ENCODE results near the gene AK5.
"Not testable (repeated sequence)": the region's sequence is repeated elsewhere in the genome, so short reads cannot be mapped to it uniquely, and the experiment has no call there.

Gene AK5

DNA sequence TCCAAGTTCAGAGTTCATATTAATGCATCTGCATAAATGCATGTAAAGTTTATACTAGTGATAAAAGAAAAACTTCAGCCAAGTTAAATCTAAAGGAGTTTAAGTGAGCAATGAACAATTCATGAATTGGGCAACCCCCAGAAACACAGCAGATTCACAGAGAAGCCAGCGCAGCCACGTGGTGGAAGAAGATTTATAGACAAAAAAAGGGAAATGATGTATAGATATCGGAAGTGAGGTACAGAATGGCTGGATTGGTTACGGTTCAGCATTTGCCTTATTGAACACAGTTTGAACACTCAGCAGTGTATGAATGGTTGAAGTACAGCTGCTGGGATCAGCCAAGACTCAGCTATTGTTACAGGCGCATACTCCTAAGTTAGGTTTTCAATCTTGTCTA lies 5.7 kb downstream of the AK5 start:
- no peak for DNase-seq

DNA sequence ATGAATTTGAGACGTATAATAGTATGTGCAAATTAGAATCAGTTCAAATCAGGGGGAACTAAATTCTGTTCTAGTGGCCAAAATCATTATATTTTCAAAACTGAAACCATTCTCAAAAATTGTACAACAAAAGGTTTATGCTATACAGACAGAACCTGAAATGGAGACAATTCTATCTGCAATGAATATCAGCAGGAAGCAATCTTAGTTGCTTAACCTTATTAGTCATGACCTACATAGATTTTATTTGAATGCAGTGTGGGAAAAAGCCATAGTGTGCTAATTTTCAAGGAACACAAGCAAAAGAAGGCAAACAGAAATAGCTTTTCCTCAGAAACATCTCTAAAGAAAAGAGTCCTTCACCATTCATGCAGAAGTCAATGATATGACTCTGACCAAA lies 6.5 kb downstream of the AK5 start:
- DNase-seq: no peak

GRCh38 chr1:77290576-77290975 lies 8.8 kb downstream of the AK5 start:
- no peak for DNase-seq

DNA sequence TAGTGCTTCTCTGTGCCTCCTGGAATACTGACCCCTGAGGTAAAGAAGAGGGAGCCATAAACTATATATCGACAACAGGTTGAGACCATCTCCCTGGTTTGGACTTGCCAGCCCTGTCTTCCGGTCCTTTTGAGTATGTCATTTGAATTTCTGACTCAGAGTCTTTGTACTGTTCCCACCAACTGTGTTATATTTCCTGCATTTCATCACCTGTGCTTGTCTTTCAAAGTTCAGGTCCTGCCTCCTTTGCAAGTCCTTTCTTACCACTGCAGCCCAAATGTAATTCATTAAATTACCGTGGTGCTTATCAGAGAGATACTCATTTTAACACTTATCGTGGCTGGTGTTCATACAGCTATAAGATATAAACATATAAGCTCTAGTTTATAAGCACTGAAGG lies 10.7 kb downstream of the AK5 start:
- no peak for DNase-seq

DNA sequence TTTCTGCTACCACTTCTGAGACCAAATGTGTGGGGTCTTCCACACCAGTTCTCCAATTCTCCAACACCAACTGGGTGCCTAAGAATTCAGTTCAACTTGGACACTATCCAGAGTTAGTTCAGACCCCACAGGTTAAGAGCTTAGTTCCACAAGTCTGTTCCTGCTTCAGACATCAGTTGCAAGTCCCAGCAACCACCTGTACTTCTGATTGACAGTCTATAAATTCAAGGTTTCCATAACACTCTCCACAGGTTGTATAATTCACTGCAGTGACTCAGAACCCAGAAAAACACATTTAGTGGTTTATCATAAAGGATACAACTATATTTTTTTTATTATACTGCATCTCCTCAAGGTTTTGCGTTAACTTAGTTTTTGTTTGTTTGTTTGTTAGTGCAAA lies 18.7 kb downstream of the AK5 start:
- DNase-seq: no peak

- DNase-seq: no peak
These were observed 21.6 kb downstream of the AK5 start for GRCh38 chr1:77303387-77303786.

- no peak for DNase-seq
These were observed 27.2 kb downstream of the AK5 start for GRCh38 chr1:77308889-77309621.

DNA sequence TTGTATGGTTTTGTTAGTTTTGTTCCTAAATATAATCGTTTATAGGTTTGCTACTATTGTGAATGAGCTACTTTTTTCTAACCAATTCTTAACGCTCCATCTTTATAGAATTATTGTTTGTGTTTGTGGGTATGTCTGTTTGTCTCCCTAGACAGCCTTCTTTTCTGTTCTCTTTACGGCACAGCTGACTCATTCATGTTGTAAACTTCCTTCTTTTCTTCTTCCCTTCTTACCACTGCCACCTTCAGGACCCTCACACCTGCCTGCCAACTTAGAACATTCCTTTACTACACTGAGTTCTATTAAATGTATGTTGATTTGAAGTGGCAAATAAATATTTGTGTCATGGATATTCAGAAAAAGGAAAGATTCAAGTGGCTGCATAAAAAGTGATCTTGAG lies 29.1 kb downstream of the AK5 start:
- DNase-seq: no peak

DNA sequence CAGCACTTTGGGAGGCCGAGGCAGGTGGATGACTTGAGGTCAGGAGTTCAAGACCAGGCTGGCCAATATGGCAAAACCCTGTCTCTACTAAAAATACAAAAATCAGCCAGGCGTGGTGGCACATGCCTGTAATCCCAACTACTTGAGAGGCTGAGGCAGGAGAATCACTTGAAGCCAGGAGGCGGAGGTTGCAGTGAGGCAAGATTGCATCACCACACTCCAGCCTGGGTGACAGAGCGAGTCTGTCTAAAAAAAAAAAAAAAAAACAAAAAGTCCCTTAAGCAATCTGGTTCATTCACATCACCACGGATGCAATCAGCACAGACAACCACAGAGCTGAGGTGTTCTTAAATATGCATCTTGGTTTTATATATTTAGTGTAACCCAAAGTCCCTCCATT lies 30.5 kb downstream of the AK5 start:
- not testable (repeated sequence) for DNase-seq

- no peak for DNase-seq
These were observed 31.7 kb downstream of the AK5 start for GRCh38 chr1:77313491-77313890.

GRCh38 chr1:77316006-77316405 lies 34.2 kb downstream of the AK5 start:
- DNase-seq: no peak

GRCh38 chr1:77316966-77317365 lies 35.1 kb downstream of the AK5 start:
- DNase-seq: no peak

DNA sequence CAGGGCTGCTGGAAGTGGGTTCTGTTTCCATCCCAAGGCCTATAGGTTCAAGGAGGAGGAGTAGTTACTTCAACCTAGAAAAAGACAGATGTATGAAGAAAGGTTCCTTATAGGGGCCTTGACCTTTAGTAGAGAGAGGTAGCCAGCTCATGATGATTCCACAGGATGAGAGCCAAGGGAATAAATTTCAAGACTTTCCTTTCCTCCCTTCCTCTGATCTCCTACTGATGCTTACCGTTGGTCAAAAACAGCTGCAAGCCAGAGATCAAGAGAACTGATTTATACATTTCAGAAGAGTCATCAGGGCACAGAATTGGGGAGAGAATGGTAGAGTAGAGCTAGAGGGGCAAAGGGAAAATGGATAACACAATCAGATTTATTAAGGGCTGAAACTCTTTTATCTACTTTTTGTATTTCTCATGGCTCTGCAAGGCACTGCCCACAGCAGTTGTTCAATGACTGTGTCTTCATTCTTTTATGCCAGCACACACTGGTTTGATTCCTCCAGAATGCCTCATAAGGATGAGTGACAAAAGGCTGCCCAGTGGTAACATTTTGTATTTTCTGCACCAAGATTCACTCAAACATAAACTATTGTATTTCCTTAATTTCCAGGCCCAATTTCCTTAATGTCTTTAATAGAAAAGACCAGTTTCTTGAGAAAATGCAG lies 37.4 kb downstream of the AK5 start:
- DNase-seq: no peak

GRCh38 chr1:77322061-77322900 lies 40.5 kb downstream of the AK5 start:
- no peak for DNase-seq

DNA sequence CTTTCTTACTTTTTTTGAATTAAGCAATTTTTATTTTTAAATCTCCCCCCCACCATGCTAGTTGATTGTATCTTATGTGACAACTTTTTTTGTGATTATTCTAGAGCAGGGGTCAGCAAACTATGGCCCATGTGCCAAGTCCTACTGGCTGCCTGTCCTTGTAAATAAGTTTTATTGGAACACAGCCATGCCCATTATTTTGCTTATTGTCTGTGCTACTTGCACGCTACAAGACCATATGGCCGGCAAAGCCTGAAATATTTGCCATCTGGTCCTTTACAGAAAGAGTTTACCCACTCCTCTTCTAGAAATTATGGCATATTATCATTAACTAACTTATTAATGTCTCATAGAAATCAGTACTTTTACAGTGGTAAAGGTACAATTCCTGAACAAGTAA lies 51.7 kb downstream of the AK5 start:
- no peak for DNase-seq

DNA sequence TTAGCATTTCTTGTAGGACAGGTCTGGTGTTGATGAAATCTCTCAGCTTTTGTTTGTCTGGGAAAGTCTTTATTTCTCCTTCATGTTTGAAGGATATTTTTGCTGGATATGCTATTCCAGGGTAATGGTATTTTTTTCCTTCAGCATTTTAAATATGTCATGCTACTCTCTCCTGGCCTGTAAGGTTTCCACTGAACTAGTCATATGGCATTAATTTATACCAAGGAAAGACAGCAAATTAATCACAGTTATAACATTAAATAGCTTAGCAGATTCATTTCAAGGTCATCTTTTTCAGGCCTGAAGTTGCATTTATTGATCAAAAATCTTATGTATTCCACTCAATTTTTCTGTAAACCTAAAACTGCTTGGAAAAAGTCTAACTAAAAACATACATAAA lies 54.9 kb downstream of the AK5 start:
- DNase-seq: no peak

DNA sequence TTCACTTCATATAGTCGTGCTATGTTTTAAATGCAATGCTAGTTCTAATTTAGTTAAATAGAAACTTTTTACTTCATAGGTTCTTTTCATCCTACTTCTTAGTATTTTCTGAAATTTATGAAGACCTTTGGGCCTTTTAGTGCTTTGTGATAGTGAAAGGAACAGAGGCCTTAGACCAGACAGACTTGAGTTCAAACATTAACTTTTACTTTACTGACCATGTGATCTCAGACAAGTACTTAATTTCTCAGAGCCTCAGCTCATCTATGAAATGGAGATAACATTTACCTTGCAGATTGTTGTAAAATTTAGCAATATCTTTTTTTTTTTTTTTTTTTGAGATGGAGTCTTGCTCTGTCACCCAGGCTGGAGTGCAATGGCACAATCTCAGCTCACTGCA lies 57.5 kb downstream of the AK5 start:
- DNase-seq: no peak

- DNase-seq: peak in 1 of 51 donors; percentile 4
These were observed 59.4 kb downstream of the AK5 start for GRCh38 chr1:77341195-77341594.

DNA sequence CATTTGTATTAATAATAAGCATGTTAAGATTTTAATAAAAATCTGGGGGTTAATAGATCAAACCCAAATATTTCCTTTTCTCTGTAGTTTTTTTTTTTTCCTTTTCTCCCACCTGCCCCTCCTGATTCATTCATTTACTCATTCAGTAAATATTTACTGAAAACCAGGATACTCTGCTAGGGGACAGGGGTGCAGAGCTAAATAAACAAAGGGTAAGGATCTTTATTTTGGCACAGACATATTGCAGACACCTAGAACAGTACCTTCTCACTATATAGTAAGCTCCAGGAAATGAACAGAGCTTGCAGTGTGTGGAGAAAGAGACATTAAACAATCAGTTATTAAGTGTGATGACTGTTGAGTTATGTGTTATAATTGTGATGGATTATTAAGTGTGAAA lies 60.9 kb downstream of the AK5 start:
- no peak for DNase-seq

GRCh38 chr1:77347646-77348045 lies 65.8 kb downstream of the AK5 start:
- peak in 1 of 51 donors; percentile 48 for DNase-seq

- DNase-seq: no peak
These were observed 66.7 kb downstream of the AK5 start for GRCh38 chr1:77348549-77348948.

DNA sequence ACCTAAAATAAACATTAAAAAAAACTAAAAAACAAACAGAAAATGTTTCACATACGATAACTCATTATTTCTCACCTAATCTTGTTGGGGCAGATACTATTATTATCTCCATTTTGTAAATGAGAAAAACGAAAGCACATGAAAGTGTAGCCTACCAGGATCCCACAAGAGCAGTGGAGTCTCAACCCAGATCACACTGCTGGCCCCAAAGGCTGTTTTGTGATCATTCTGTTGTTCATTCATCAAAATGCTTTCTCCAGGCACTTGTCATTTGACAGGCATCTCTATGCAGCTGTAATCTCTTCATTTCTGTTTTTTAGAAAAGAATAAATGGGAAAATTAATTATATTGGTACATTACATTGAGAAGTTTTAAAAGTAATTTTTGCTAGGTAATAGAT lies 67.5 kb downstream of the AK5 start:
- DNase-seq: peak in 1 of 51 donors; percentile 10

Data from hypothalamus (tissue), 51 donors.